Keratinocyte (primary cell): ENCODE measurements around the gene BCL2.

Experiments used
- EZH2 ChIP-seq: IDR thresholded peaks from one replicate; pipeline ENCODE4 v1.6.1; 2012; ENCODE audit warnings: inconsistent platforms, mild to moderate bottlenecking, low read length, moderate library complexity
- TF ChIP-seq, protein P1 (sequence below), 3 experiments: IDR thresholded peaks in 1 of 3; conservative IDR thresholded peaks in 1 of 3; optimal IDR thresholded peaks in 1 of 3; 2 replicates in 2 of 3; 3 replicates in 1 of 3; pipeline versions ENCODE3 to v1.5.1; 2011; ENCODE audit warnings: low read length in 3 of 3, mild to moderate bottlenecking in 3 of 3, moderate library complexity in 2 of 3, control low read depth in 1 of 3, inconsistent platforms in 1 of 3; ENCODE audit not compliant: insufficient read depth in 2 of 3; ENCODE audit errors: extremely low read depth in 1 of 3

DNA sequence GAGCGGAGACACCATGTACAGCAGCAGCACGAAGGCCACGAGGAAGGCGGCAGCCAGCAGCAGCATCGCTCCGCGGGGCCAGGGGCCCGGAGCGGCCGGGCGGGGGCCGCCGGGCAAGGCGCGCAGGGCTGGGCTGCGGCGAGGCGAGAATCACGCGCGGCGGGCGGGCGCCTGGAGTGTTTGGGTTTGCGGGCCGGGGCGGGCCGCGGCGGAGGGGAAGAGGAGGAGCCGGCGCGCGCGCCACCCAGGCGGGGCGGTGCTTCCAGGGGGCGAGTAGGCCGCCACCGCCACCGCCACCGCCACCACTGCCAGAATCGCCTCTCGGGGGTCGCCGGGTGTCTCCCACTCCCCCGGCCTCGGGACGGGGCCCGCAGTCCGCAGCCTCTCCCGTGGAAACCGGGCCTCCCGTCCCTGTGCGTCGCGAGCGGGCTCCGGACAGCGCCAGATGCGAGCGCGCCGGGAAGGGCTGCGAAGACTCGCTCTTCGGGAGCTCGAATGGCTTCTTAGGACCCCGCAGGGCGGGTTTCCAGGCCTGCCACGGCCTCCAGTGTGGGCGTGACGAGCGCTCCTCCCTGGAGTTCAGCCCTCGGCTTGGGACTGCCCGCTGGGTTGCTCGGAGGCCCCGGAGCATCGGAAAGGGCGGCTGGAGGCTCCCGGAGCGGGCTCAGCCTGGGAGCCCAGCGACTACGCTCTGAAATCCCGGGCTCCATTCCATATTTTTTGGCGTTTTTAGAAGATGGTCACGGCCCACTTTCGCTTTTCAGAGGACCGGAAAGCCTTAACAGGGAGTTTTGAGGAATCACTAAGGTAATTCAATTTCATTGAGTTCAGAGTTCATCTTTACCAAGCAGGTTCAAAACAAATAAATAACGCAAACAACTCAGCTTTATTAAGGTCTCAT, 47.7 kb upstream of the BCL2 start, which contains the start of gene KDSR:
- TF ChIP-seq, protein P1, sequence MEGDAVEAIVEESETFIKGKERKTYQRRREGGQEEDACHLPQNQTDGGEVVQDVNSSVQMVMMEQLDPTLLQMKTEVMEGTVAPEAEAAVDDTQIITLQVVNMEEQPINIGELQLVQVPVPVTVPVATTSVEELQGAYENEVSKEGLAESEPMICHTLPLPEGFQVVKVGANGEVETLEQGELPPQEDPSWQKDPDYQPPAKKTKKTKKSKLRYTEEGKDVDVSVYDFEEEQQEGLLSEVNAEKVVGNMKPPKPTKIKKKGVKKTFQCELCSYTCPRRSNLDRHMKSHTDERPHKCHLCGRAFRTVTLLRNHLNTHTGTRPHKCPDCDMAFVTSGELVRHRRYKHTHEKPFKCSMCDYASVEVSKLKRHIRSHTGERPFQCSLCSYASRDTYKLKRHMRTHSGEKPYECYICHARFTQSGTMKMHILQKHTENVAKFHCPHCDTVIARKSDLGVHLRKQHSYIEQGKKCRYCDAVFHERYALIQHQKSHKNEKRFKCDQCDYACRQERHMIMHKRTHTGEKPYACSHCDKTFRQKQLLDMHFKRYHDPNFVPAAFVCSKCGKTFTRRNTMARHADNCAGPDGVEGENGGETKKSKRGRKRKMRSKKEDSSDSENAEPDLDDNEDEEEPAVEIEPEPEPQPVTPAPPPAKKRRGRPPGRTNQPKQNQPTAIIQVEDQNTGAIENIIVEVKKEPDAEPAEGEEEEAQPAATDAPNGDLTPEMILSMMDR (optimal IDR thresholded peaks at IDR 0.05 in 1 of 3, IDR thresholded peaks at IDR 0.05 in 1 of 3, conservative IDR thresholded peaks at IDR 0.05 in 1 of 3; ENCODE audit: extremely low read depth in 1 of 3, insufficient read depth in 2 of 3, low read length in 3 of 3) = no peak
- no peak for TF ChIP-seq EZH2
